Kidney (tissue), 14 donors: ENCODE data around the gene FLRT1. TPM values are rescaled to one million over a fixed set of nuclear protein-coding genes. Genes with fewer than 3 reads are reported as not detected.

Experiments
- DNase-seq, 5 donors: peaks; one replicate each; pipeline ENCODE4 v3.0.0-alpha.2; 2013 to 2020
- FAIRE-seq: peaks from 2 replicates; lab custom pipeline; 2012; peaks lifted over from hg19 to GRCh38; lab: Jason Lieb, UNC
- H3K27ac ChIP-seq, 2 donors: one replicate each; pipeline ENCODE4 v1.7.0; 2013; ENCODE audit warnings: low read depth in 2 of 2, low read length in 2 of 2, inconsistent platforms in 1 of 2
- H3K27me3 ChIP-seq: one replicate; pipeline ENCODE4 v1.7.1; 2013; ENCODE audit warnings: low read length, inconsistent platforms; ENCODE audit not compliant: control insufficient read depth, insufficient read depth
- H3K36me3 ChIP-seq, 3 donors: one replicate each; pipeline versions ENCODE4 v1.7.0 to v1.7.1; 2013; ENCODE audit warnings: low read length in 3 of 3, control low read depth in 1 of 3, inconsistent platforms in 1 of 3; ENCODE audit not compliant: insufficient read depth in 3 of 3, control insufficient read depth in 2 of 3
- H3K4me1 ChIP-seq, 3 donors: one replicate each; pipeline versions ENCODE4 v1.7.0 to v1.7.1; 2013; ENCODE audit warnings: low read length in 3 of 3, inconsistent platforms in 1 of 3, low read depth in 1 of 3; ENCODE audit not compliant: control insufficient read depth in 2 of 3, insufficient read depth in 2 of 3
- H3K4me3 ChIP-seq, 3 donors: one replicate each; pipeline versions ENCODE4 v1.7.0 to v1.8.1; 2013; ENCODE audit warnings: low read length in 3 of 3, control low read depth in 1 of 3, inconsistent platforms in 1 of 3
- H3K9ac ChIP-seq, 3 donors: one replicate each; pipeline versions ENCODE4 v1.7.0 to v1.7.1; 2013; ENCODE audit warnings: low read length in 3 of 3, control low read depth in 1 of 3, inconsistent platforms in 1 of 3
- H3K9me3 ChIP-seq, 3 donors: one replicate each; pipeline versions ENCODE4 v1.7.0 to v1.7.1; 2013; ENCODE audit warnings: low read length in 3 of 3, control low read depth in 1 of 3, inconsistent platforms in 1 of 3; ENCODE audit not compliant: control insufficient read depth in 2 of 3, insufficient read depth in 1 of 3
- intact Hi-C: fragments of 100-400 bp; cut with DNase I; formaldehyde crosslinking; loops from one replicate; pipeline ENCODE4 v1.11.1; 2022
- polyA plus RNA-seq: library from polyadenylated mRNA; stranded (reverse); fragments of 350-450 nt; fragmentation: Illumina TruSeq; extraction: RNeasy Lipid Tissue Mini Kit (QIAGEN cat#74804); gene quantifications from one replicate; pipeline ENCODE4 v1.2.3, GENCODE V29; 2014; ENCODE audit warnings: low read depth, low replicate concordance; ENCODE audit not compliant: insufficient read depth
- total RNA-seq: library from RNA; stranded (reverse); fragmentation: NEBNext Ultra II Directional; extraction: Animal tissue kit (Norgen Biotek cat#: 25700); gene quantifications from one replicate; pipeline ENCODE4 v1.2.1, GENCODE V29; 2021
- TF ChIP-seq, protein P1 (sequence below): IDR thresholded peaks from 3 replicates; pipeline ENCODE4 v1.5.1; 2012; ENCODE audit warnings: mild to moderate bottlenecking, moderate library complexity, borderline replicate concordance; ENCODE audit not compliant: insufficient read depth; ENCODE audit errors: extremely low read depth
- donor health status: control.
- donor health status: control.
- donor health status: control.
- donor health status: control.
- donor health status: control.
- donor health status: DM: yes; HTN: yes; CAD: no.
- donor health status: Normal renal cell carcinoma (clear cell type).

FLRT1 gene
- total and polyA plus RNA-seq, 2 donors from 2014 or later: 0.66 to 1.5 TPM

GRCh38 chr11:64041846-64042245 lies 6.1 kb downstream of the FLRT1 start:
- Histone ChIP-seq H3K9me3 (no peaks in the 10 kb centered on the region), H3K9ac (no peak overlapping the region), H3K36me3 (no peaks in the 10 kb centered on the region), H3K4me1 (peaks cover 2 to 7% (median 4%) of the 10 kb centered on the region in 3 donors), H3K4me3 (no peak overlapping the region), H3K27ac (no peak overlapping the region), H3K27me3 (no peaks in the 10 kb centered on the region)
- FAIRE-seq (no peak), DNase-seq (no peak)
- intact Hi-C loops: no loop called here
- TF ChIP-seq, protein P1, sequence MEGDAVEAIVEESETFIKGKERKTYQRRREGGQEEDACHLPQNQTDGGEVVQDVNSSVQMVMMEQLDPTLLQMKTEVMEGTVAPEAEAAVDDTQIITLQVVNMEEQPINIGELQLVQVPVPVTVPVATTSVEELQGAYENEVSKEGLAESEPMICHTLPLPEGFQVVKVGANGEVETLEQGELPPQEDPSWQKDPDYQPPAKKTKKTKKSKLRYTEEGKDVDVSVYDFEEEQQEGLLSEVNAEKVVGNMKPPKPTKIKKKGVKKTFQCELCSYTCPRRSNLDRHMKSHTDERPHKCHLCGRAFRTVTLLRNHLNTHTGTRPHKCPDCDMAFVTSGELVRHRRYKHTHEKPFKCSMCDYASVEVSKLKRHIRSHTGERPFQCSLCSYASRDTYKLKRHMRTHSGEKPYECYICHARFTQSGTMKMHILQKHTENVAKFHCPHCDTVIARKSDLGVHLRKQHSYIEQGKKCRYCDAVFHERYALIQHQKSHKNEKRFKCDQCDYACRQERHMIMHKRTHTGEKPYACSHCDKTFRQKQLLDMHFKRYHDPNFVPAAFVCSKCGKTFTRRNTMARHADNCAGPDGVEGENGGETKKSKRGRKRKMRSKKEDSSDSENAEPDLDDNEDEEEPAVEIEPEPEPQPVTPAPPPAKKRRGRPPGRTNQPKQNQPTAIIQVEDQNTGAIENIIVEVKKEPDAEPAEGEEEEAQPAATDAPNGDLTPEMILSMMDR: no peak

DNA sequence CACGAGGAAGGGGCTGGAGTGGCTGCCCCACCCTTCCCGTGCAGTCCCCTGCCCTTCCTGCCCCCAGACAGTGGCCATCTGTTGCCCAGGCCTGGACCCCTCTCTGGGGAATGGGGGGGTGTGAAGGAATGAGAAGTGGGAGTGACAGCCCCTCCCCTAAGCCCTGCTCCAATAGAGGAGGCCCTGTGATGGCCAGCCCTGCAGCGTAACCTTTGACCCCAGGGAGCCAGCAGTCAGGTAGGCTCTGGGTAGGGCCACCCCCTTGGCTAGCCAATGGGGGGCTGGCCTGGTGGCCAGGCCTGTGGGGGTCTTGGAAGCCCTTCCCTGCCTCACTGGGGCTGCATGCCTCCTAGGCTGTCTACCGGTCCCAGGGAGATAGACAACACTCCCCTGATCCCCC lies 6.6 kb downstream of the FLRT1 start:
- TF ChIP-seq, protein P1: no peak
- DNase-seq: no peak
- peaks cover 2 to 6% (median 4%) of the 10 kb centered on the region in 3 donors for H3K4me1 ChIP-seq
- intact Hi-C loops: no loop called here
- H3K27me3 ChIP-seq: no peaks in the 10 kb centered on the region
- no peak overlapping the region for H3K27ac ChIP-seq
- no peaks in the 10 kb centered on the region for H3K9me3 ChIP-seq
- H3K36me3 ChIP-seq: no peaks in the 10 kb centered on the region
- H3K4me3 ChIP-seq: no peak overlapping the region
- no peak overlapping the region for H3K9ac ChIP-seq
- FAIRE-seq: no peak

- no peak overlapping the region for H3K4me3 ChIP-seq
- H3K27ac ChIP-seq: no peak overlapping the region
- intact Hi-C loops: no loop called here
- no peak overlapping the region for H3K9ac ChIP-seq
- DNase-seq (no peak), FAIRE-seq (no peak)
- H3K9me3 ChIP-seq: no peaks in the 10 kb centered on the region
- TF ChIP-seq, protein P1: no peak
- H3K27me3 ChIP-seq: no peaks in the 10 kb centered on the region
- peaks cover 2 to 6% (median 4%) of the 10 kb centered on the region in 3 donors for H3K4me1 ChIP-seq
- no peaks in the 10 kb centered on the region for H3K36me3 ChIP-seq
These were observed 7.8 kb downstream of the FLRT1 start for GRCh38 chr11:64043545-64043944.

- TF ChIP-seq, protein P1: no peak
- Histone ChIP-seq H3K9me3 (no peaks in the 10 kb centered on the region), H3K27ac (peak overlapping the region; percentile 26 to 29), H3K27me3 (no peaks in the 10 kb centered on the region), H3K4me3 (no peak overlapping the region), H3K9ac (peak overlapping the region in 1 of 3 donors; percentile 16), H3K4me1 (peaks cover 2 to 6% (median 4%) of the 10 kb centered on the region in 3 donors), H3K36me3 (no peaks in the 10 kb centered on the region)
- no peak for FAIRE-seq
- intact Hi-C loops: no loop called here
- DNase-seq: peak in 4 of 5 donors; percentile 86 to 91 (median 88)
These were observed 9.1 kb downstream of the FLRT1 start for GRCh38 chr11:64044730-64045393.
